Measurements from ENCODE around the gene CDON.

GRCh38 chr11:126034933-126035425, 27.7 kb downstream of the CDON start:
- TF ChIP-seq CTCF (IDR thresholded peaks at IDR 0.05; ENCODE audit: insufficient read depth, low read length), result no peak
- no peak for TF ChIP-seq POLR2AphosphoS5 (IDR thresholded peaks at IDR 0.05; ENCODE audit: low read depth)

Measured in HL-60 (cell line).